GM18511 (cell line): Measurements from ENCODE around the gene CTNND2.
"Not testable (repeated sequence)": the region's sequence is repeated elsewhere in the genome, so short reads cannot be mapped to it uniquely, and the experiment has no call there.

Source experiments
- ATAC-seq: cut with Tn5 transposase; IDR thresholded peaks from one replicate; pipeline ENCODE4 v1.9.1; 2021; ENCODE audit warnings: mild to moderate bottlenecking, moderate library complexity; ENCODE audit not compliant: unreplicated experiment

CTNND2 gene

DNA sequence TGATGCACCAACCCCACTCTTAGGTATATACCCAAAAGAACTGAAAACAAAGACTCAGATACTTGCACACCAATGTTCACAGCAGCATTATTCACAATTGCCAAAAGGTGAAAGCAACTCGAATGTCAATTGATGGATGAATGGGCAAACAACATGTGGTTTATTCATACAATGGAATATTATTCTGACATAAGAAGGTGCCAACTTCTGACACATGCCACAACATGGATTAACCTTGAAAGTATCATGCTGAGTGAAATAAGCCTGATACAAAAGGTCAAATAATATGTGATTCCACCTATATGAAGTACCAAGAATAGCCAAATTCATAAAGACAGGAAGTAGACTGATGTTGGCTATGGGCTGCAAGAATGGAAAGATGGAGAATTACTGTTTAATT lies 35.0 kb downstream of the CTNND2 start:
- no peak for ATAC-seq

DNA sequence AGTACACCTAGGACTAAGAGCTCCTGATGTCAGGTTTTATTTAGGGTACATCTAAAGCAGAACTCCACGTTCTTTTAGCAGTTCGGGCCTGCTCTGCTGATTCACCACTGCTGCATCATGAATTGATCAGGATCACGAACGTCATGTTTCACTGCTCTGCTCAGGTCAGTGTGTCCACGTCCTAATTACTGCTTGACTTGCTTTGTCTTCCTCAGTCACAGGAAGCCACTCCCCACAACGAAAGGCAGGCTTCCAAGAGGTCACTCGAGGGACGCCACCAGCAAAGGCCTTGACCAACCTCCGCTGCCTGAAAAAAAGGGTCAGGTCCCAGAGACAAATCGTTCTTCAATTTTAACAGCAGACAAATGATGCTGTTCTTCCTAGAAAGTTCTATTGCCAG lies 40.3 kb downstream of the CTNND2 start:
- ATAC-seq: no peak

GRCh38 chr5:11857391-11857790 lies 46.9 kb downstream of the CTNND2 start:
- no peak for ATAC-seq

GRCh38 chr5:11854936-11855335 lies 49.3 kb downstream of the CTNND2 start:
- no peak for ATAC-seq

DNA sequence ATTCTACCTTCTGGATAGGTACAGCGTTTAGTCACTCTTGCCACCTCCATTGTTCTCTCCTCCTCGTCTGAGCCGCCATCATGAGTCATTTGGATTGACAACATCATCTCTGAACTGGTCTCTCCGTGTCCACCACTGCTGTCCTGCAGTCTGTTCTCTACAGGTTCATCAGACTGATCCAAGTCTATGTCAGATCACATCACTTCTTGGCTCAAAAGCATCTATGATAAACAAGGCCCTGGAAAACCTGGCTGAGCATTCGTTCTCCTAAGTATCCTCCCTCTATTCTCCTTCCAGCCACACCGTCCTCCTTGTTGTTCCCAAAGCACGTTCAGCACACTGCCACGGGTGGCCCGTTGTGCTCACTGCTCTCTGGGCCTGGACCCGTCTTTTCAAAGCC lies 50.5 kb downstream of the CTNND2 start:
- no peak for ATAC-seq

DNA sequence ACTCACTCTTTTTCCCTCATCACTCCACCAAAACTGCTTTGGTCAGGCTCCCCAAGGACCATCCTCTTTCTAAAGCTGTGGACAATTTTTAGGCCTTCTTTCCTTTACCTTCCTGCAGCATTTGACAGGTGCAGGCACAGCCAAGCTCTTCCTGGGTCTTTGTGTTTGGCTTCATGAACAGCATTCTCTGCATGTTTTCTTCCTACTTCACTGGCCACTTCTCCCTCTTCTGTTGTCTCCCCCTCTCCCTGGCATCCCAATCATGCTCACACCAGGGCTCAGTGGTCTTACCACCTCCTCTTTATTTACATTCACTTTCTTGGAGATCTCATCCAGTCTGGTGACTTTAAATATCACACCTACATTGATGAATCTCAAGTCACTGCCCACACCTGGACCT lies 51.1 kb downstream of the CTNND2 start:
- no peak for ATAC-seq

DNA sequence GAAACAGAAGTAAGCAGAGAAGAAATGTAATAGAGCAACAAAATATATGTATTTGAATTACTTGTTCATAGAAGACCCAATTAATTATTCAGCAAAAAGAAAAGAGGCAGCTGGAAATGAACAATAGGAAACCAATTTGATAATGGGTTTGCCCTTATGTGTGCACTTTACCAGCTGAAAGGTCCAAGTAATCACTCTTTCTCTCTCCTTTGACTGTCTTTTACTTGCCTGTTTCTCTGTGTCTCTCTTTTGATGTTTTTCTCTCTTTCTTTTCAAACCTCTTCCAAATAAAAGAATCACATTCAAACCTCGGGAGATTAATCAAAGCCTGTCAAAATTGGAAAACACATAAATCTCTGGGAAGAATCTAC lies 51.5 kb downstream of the CTNND2 start:
- ATAC-seq: no peak

DNA sequence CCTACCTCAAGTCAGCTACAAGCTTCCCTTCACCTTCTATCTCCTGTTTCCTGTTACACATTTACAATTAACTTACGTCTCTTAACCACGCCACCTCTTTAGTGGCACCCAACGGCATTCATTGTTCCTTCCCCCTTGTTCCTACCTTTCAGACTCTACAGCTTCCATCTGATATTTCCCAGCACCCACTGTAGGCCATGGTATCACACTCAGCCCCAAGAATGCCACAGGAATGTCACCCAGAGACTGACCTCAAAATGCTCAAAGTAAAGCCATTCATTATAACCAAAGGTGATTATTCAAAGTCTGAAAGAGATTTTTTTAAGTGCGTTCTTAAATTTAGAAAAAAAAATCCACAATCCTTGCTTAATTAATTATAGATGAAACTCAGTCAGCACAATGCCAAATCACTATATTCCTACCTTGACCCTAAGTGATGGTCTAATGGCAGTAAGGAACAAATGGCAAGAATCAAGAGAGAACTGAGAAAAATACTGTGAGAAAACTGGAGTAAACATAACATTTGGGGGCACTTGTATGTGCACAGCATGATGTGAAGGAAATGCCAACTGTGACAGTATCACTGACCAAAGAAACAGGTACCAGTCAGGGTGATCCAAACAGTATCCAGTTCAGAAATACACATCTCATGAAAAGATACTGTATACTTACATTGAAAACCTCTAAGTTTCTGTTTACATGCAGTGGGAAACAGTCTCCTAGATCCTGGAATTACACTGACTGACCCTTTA lies 52.1 kb downstream of the CTNND2 start:
- no peak for ATAC-seq

DNA sequence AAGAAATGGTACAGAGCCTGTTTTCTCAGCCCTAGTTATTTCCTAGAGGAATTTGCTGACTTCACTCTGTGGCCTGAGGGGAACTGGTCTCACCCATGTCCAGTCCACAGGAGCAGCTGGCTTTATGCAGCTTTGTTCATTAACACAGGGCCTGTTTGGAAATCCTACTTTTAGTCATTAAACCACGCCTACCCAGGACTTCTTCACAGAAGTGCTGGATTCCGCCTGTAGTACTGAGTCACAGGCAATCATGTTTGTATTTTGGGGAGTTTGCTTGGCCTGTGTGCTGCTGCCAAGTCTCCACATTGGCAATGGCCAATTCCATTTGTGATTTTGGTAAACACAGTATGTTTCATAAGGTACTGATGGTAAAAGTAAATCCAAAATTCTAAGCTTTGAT lies 52.8 kb downstream of the CTNND2 start:
- no peak for ATAC-seq

DNA sequence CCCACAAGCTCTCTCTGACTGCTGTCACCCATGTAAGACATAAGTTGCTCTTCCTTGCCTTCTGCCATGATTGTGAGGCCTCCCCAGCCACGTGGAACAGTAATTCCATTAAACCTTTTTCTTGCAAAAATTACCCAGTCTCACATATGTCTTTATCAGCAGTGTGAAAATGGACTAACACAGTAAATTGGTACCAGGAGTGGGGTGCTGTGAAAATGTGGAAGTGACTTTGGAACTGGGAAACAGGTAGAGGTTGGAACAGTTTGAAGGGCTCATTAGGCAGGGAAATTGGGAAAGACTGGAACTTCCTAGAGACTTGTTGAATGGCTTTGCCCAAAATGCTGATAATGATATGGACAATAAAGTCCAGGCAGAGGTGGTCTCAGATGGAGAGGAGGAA lies 75.7 kb downstream of the CTNND2 start:
- not testable (repeated sequence) for ATAC-seq

DNA sequence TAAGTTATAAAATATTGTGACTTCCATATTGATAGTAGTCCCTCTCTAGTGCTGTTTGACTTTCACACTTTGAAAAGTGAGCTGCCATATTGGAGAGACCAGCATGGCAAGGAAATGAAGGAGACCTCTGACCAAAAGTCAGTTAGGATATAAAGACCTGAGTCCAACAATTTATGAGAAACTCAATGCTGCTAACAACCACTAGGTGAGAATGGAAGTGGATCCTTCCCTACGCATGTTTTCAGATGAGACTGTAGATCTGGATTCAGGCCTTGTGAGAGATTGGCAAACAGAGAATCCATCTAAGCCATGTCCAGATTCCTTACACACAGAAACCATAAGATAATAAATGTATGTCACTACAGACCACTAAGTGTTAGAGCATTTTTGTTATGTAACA lies 81.6 kb downstream of the CTNND2 start:
- no peak for ATAC-seq

GRCh38 chr5:11815916-11816315 lies 88.3 kb downstream of the CTNND2 start:
- no peak for ATAC-seq

GRCh38 chr5:11815481-11815880 lies 88.8 kb downstream of the CTNND2 start:
- ATAC-seq: no peak

DNA sequence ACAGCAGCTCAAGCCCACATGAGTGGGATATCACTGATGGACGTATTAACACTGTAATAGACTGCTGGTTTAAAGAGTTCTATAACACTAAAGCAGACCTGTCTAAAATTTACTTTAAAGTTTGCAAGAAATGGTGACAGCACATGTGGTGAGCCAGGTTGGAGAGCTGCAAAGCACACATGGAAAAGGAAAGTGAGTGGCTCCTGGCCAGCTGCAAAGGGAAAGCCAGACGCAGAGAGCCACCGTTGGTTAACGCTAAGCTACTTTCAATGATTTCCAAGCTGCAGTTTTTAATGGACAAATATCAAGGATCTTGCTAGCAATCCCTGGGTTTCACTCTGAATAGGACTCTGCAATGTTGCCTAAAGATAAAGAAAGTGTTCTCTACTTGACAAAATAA lies 89.9 kb downstream of the CTNND2 start:
- no peak for ATAC-seq

DNA sequence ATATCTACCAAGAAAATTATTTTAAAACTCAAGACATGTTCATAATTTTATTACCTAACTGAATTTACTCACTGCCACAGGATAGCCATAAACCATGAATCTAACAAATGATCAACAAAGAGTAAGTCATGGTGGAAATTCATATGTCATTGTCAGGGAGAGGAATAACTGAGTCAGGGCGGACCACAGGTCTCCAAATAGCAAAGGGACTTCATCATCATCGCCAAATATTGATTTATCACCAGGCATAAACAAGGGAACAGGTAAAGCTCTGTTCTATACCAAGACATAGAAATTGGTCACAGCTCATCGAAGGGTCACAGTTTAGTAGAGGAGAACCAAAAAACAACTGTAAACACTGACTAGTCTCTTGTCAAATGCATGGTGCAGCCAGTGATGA lies 94.8 kb downstream of the CTNND2 start:
- ATAC-seq: no peak

GRCh38 chr5:11803436-11803835 lies 100.8 kb downstream of the CTNND2 start:
- no peak for ATAC-seq

GRCh38 chr5:11801061-11801460 lies 103.2 kb downstream of the CTNND2 start:
- ATAC-seq: no peak

DNA sequence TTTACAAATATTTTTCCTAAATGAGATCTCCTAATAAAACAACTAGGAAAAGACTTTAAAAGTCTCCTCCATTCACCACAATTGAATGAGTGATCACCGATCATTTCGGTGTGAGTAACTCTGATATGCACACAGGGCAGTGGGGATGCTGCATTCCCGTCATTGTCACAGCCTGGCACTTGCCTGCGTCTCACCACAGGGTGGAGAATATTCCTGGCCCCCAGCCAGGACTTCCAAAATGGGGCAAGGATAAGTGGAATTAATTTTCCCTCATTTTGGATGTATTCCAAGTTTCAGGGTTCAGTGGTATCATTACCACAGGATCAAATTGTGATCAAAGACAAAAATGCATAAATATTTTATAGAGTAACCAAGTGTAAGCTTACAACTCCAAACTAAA lies 107.1 kb downstream of the CTNND2 start:
- no peak for ATAC-seq

GRCh38 chr5:11793396-11793795 lies 110.8 kb downstream of the CTNND2 start:
- no peak for ATAC-seq

DNA sequence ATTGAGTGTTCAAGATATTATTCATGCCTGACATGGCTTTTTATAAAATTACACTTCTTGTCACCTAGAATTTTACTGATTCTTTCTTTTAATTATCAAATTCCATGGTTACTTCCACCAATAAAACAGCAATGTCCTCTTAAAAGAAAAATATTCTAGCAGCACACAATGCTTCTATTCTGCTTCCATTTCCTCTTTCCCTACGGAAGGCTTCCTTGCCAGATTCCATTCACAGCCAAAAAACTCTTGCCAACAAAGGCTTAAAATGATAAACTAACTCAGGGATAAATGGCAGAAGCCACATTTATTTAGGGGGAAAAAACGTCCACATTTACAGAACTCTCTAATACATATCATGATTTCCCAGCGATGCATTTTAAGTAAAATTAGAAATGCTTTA lies 111.6 kb downstream of the CTNND2 start:
- no peak for ATAC-seq

GRCh38 chr5:11791792-11792191 lies 112.5 kb downstream of the CTNND2 start:
- no peak for ATAC-seq

DNA sequence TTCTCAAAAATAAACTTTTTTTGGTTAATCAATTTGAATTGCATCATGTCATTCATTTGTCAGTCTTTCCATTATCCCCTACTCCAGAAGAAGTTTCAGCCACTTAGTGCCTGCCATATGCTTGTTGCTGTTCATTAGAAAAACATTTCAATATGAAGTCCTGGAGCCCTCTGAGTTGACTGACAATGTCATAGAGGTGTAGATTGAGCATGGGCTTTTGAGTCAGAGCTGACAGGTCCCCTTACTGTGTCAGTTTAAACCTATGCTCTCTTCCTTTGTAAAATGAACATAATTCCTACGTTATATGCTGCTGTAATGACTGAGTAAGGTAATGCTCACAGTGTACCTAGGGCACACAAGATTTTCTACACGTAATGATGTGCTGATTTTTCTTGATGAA lies 114.0 kb downstream of the CTNND2 start:
- ATAC-seq: no peak

- ATAC-seq: no peak
These were observed 118.4 kb downstream of the CTNND2 start for GRCh38 chr5:11785771-11786352.
